Activated CD8-positive, alpha-beta memory T cell treated with anti-CD3 and anti-CD28 coated beads for 36 hours (primary cell): Measurements from ENCODE around the gene FUT2. TPM values are rescaled to one million over a fixed set of nuclear protein-coding genes. Genes with fewer than 3 reads are reported as not detected.

Experiments used
- total RNA-seq, 2 experiments: library from RNA; stranded (reverse); gene quantifications; one replicate each; pipeline ENCODE4 v1.2.3, GENCODE V29; 2021

The FUT2 gene
- total RNA-seq, 2 experiments from 2014 or later, result not detected

Other genes with a start within 250 kb of the FUT2 start
- gene GRWD1, start 250.0 kb upstream of the FUT2 start, total RNA-seq, result 100 to 1,000 TPM in 1 of 2 experiments, 10 to 100 TPM in 1; 98.5 to 102 TPM
- gene KCNJ14, start 240.4 kb upstream of the FUT2 start, total RNA-seq, result 1 to 10 TPM; 1.6 TPM
- 10 to 100 TPM; 23.1 to 25.9 TPM for gene CYTH2, start 226.6 kb upstream of the FUT2 start, total RNA-seq
- 1 to 10 TPM; 3.0 to 3.8 TPM for gene LMTK3, start 184.1 kb upstream of the FUT2 start, total RNA-seq
- gene SULT2B1, start 143.8 kb upstream of the FUT2 start, total RNA-seq, result not detected
- not detected for gene SPACA4, start 89.2 kb upstream of the FUT2 start, total RNA-seq
- 1 to 10 TPM; 4.6 to 5.7 TPM for gene FAM83E, start 80.9 kb upstream of the FUT2 start, total RNA-seq
- gene RPL18, start 76.8 kb upstream of the FUT2 start, total RNA-seq, result 1,000 to 10,000 TPM; 1,763 to 1,800 TPM
- gene SPHK2, start 76.5 kb upstream of the FUT2 start, total RNA-seq, result 10 to 100 TPM; 35.4 to 35.7 TPM
- gene DBP, start 58.6 kb upstream of the FUT2 start, total RNA-seq, result 1 to 10 TPM; 9.0 to 9.9 TPM
- gene CA11, start 49.8 kb upstream of the FUT2 start, total RNA-seq, result 10 to 100 TPM; 11.2 to 11.3 TPM
- under 1 TPM; 0.06 to 0.19 TPM for gene NTN5, start 23.0 kb upstream of the FUT2 start, total RNA-seq
- gene MAMSTR, start 23.8 kb downstream of the FUT2 start, total RNA-seq, result 1 to 10 TPM in 1 of 2 experiments, under 1 TPM in 1; 0.91 to 1.0 TPM
- gene RASIP1, start 44.6 kb downstream of the FUT2 start, total RNA-seq, result under 1 TPM; 0.19 to 0.63 TPM
- not detected for gene IZUMO1, start 50.9 kb downstream of the FUT2 start, total RNA-seq
- gene FUT1, start 56.7 kb downstream of the FUT2 start, total RNA-seq, result under 1 TPM; 0.06 to 0.17 TPM
- not detected for gene FGF21, start 59.6 kb downstream of the FUT2 start, total RNA-seq
- 10 to 100 TPM; 71.5 to 73.1 TPM for gene BCAT2, start 115.1 kb downstream of the FUT2 start, total RNA-seq
- under 1 TPM; 0.27 to 0.44 TPM for gene HSD17B14, start 140.5 kb downstream of the FUT2 start, total RNA-seq
- gene PLEKHA4, start 172.6 kb downstream of the FUT2 start, total RNA-seq, result 1 to 10 TPM; 4.8 to 5.5 TPM
- gene PPP1R15A, start 176.4 kb downstream of the FUT2 start, total RNA-seq, result 10 to 100 TPM; 31.4 to 31.9 TPM
- not detected for gene TULP2, start 202.8 kb downstream of the FUT2 start, total RNA-seq
- gene NUCB1, start 204.3 kb downstream of the FUT2 start, total RNA-seq, result 10 to 100 TPM; 89.2 to 89.5 TPM
- gene DHDH, start 237.7 kb downstream of the FUT2 start, total RNA-seq, result under 1 TPM; 0.32 to 0.67 TPM